Stimulated activated CD8-positive, alpha-beta memory T cell treated with anti-CD3 and anti-CD28 coated beads, Interleukin-12 subunit alpha, Interleukin-12 subunit beta, amount 100 ng/mL, for 1 hour (primary cell): Measurements from ENCODE around the gene MYLK.

ENCODE experiments used
- DNase-seq: peaks from one replicate; pipeline ENCODE4 v3.0.0-alpha.2; 2020; ENCODE audit warnings: low read depth

MYLK gene

GRCh38 chr3:123595396-123596180 is 288.5 kb downstream of the MYLK start:
- no peak for DNase-seq

- DNase-seq: no peak
Measured at GRCh38 chr3:123593381-123593780, 290.8 kb downstream of the MYLK start.

- DNase-seq: no peak
Measured at GRCh38 chr3:123590685-123591450, 293.3 kb downstream of the MYLK start.

GRCh38 chr3:123587401-123587800 is 296.7 kb downstream of the MYLK start:
- no peak for DNase-seq

GRCh38 chr3:123586968-123587367 is 297.2 kb downstream of the MYLK start:
- no peak for DNase-seq

- no peak for DNase-seq
Measured at GRCh38 chr3:123586131-123586530, 298.0 kb downstream of the MYLK start.

GRCh38 chr3:123584988-123585937 is 298.9 kb downstream of the MYLK start, which contains the start of gene HACD2:
TSS of gene HACD2 (minus strand) at chr3:123585053. CDS start at chr3:123585027, 26 bp downstream.
- DNase-seq: peak; percentile 94

GRCh38 chr3:123584284-123584987 is 299.7 kb downstream of the MYLK start:
- no peak for DNase-seq

- no peak for DNase-seq
Measured at GRCh38 chr3:123583561-123583960, 300.6 kb downstream of the MYLK start.

GRCh38 chr3:123582315-123582714 is 301.8 kb downstream of the MYLK start:
- DNase-seq: no peak

GRCh38 chr3:123576122-123576521 is 308.0 kb downstream of the MYLK start:
- no peak for DNase-seq

- DNase-seq: no peak
Measured at GRCh38 chr3:123571973-123572365, 312.2 kb downstream of the MYLK start.

GRCh38 chr3:123571264-123571972 is 312.7 kb downstream of the MYLK start:
- DNase-seq: no peak

GRCh38 chr3:123568875-123569274 is 315.3 kb downstream of the MYLK start:
- DNase-seq: no peak

GRCh38 chr3:123568034-123568433 is 316.1 kb downstream of the MYLK start:
- no peak for DNase-seq

GRCh38 chr3:123564056-123564455 is 320.1 kb downstream of the MYLK start:
- DNase-seq: no peak

GRCh38 chr3:123562547-123562946 is 321.6 kb downstream of the MYLK start:
- no peak for DNase-seq

- no peak for DNase-seq
Measured at GRCh38 chr3:123561188-123561587, 322.9 kb downstream of the MYLK start.
